Measurements from ENCODE around the gene R3HDML.

The R3HDML gene

GRCh38 chr20:44367746-44368145 lies 30.9 kb downstream of the R3HDML start:
- Histone ChIP-seq H3K36me3 (ENCODE audit: insufficient read depth, low read length) (no peaks in the 10 kb centered on the region), H3K4me1 (ENCODE audit: insufficient read depth, low read length) (no peaks in the 10 kb centered on the region), H3K4me3 (ENCODE audit: low read depth in 1 of 2, low read length in 2 of 2) (no peak overlapping the region), H3K27ac (ENCODE audit: low read depth, low read length) (no peak overlapping the region), H3K9ac (ENCODE audit: low read length) (no peak overlapping the region), H3K27me3 (ENCODE audit: control insufficient read depth in 1 of 2, insufficient read depth in 2 of 2, low read length in 2 of 2) (no peaks in the 10 kb centered on the region), H3K9me3 (ENCODE audit: low read length) (no peaks in the 10 kb centered on the region)

- no peak overlapping the region for H3K9ac ChIP-seq (ENCODE audit: low read length)
- no peak overlapping the region for H3K27ac ChIP-seq (ENCODE audit: low read depth, low read length)
Observed at GRCh38 chr20:44370639-44371218, 33.9 kb downstream of the R3HDML start.

GRCh38 chr20:44382641-44383040 lies 45.8 kb downstream of the R3HDML start:
- peaks cover 0 to 5% of the 10 kb centered on the region in 2 donors for H3K27me3 ChIP-seq (ENCODE audit: control insufficient read depth in 1 of 2, insufficient read depth in 2 of 2, low read length in 2 of 2)
- H3K9me3 ChIP-seq (ENCODE audit: low read length) = no peaks in the 10 kb centered on the region

More at GRCh38 chr20:44370639-44371218, 33.9 kb downstream of the R3HDML start:
- H3K4me1 ChIP-seq (ENCODE audit: insufficient read depth, low read length) = no peaks in the 10 kb centered on the region
- no peaks in the 10 kb centered on the region for H3K27me3 ChIP-seq (ENCODE audit: control insufficient read depth in 1 of 2, insufficient read depth in 2 of 2, low read length in 2 of 2)
- no peaks in the 10 kb centered on the region for H3K9me3 ChIP-seq (ENCODE audit: low read length)
- no peak overlapping the region for H3K4me3 ChIP-seq (ENCODE audit: low read depth in 1 of 2, low read length in 2 of 2)
- no peaks in the 10 kb centered on the region for H3K36me3 ChIP-seq (ENCODE audit: insufficient read depth, low read length)

DNA sequence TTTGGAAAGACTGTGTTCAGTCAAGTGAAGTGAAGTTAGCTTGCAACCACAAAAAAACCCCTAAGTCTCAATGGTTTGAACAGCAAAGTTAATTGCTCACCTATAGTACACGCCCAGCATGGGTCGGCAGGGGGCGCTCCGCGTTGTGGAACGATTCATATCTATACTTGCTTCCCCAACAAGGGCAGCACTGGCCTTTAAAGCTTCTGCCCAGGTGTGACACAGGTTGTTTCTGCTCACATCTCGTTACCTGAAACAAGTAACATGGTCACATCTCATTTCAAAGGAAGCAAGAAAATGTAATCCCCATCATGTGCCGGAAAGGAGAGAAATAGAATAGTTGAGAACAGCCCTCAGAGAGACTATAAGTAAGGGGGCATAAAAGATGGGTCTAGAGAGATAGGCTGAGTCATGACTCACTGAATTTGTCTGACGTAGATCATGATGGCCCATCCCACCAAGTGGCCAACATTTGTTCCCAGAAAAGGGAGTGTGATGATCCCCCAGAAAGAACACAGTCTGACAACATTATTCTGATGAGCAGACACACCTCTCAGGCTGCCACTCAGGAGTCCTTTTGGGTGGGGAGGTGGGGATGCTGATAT lies 47.7 kb downstream of the R3HDML start:
- H3K4me1 ChIP-seq (ENCODE audit: insufficient read depth, low read length) = no peaks in the 10 kb centered on the region
- H3K4me3 ChIP-seq (ENCODE audit: low read depth in 1 of 2, low read length in 2 of 2) = no peak overlapping the region
- no peaks in the 10 kb centered on the region for H3K36me3 ChIP-seq (ENCODE audit: insufficient read depth, low read length)
- no peak overlapping the region for H3K9ac ChIP-seq (ENCODE audit: low read length)
- no peak overlapping the region for H3K27ac ChIP-seq (ENCODE audit: low read depth, low read length)
- H3K9me3 ChIP-seq (ENCODE audit: low read length) = no peaks in the 10 kb centered on the region
- peaks cover 8 to 14% of the 10 kb centered on the region in 2 donors for H3K27me3 ChIP-seq (ENCODE audit: control insufficient read depth in 1 of 2, insufficient read depth in 2 of 2, low read length in 2 of 2)

More at GRCh38 chr20:44382641-44383040, 45.8 kb downstream of the R3HDML start:
- Histone ChIP-seq H3K4me1 (ENCODE audit: insufficient read depth, low read length) (no peaks in the 10 kb centered on the region), H3K27ac (ENCODE audit: low read depth, low read length) (no peak overlapping the region), H3K4me3 (ENCODE audit: low read depth in 1 of 2, low read length in 2 of 2) (no peak overlapping the region), H3K36me3 (ENCODE audit: insufficient read depth, low read length) (no peaks in the 10 kb centered on the region), H3K9ac (ENCODE audit: low read length) (no peak overlapping the region)

GRCh38 chr20:44388466-44389023 lies 51.7 kb downstream of the R3HDML start:
- Histone ChIP-seq H3K9me3 (ENCODE audit: low read length) (no peaks in the 10 kb centered on the region), H3K36me3 (ENCODE audit: insufficient read depth, low read length) (no peaks in the 10 kb centered on the region), H3K27ac (ENCODE audit: low read depth, low read length) (no peak overlapping the region), H3K9ac (ENCODE audit: low read length) (no peak overlapping the region), H3K27me3 (ENCODE audit: control insufficient read depth in 1 of 2, insufficient read depth in 2 of 2, low read length in 2 of 2) (peaks cover 8 to 9% of the 10 kb centered on the region in 2 donors), H3K4me3 (ENCODE audit: low read depth in 1 of 2, low read length in 2 of 2) (no peak overlapping the region), H3K4me1 (ENCODE audit: insufficient read depth, low read length) (no peaks in the 10 kb centered on the region)

DNA sequence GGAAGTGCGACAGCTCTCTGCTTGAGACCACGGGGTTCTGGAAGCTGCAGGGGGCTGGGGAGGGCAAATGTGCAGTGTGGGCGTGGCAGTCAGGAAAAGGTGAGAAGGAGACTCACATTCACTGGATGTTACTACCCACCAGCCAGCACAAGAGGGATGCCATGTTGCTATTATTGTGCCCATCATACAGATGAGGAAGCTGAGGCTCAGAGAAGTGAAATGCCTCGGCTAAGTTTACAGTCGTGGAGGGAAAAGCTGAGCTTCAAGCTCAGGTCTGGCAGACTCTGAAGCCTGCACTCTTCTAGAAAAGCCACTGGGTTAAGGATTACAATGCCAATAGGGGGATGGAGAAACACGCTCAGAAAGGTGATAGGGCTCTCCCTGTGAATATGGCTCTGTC lies 53.0 kb downstream of the R3HDML start:
- peaks cover 8 to 9% of the 10 kb centered on the region in 2 donors for H3K27me3 ChIP-seq (ENCODE audit: control insufficient read depth in 1 of 2, insufficient read depth in 2 of 2, low read length in 2 of 2)
- H3K36me3 ChIP-seq (ENCODE audit: insufficient read depth, low read length) = no peaks in the 10 kb centered on the region
- no peak overlapping the region for H3K9ac ChIP-seq (ENCODE audit: low read length)
- H3K27ac ChIP-seq (ENCODE audit: low read depth, low read length) = no peak overlapping the region
- no peaks in the 10 kb centered on the region for H3K9me3 ChIP-seq (ENCODE audit: low read length)
- no peaks in the 10 kb centered on the region for H3K4me1 ChIP-seq (ENCODE audit: insufficient read depth, low read length)
- no peak overlapping the region for H3K4me3 ChIP-seq (ENCODE audit: low read depth in 1 of 2, low read length in 2 of 2)

GRCh38 chr20:44390280-44390679 lies 53.4 kb downstream of the R3HDML start:
- Histone ChIP-seq H3K9ac (ENCODE audit: low read length) (no peak overlapping the region), H3K27me3 (ENCODE audit: control insufficient read depth in 1 of 2, insufficient read depth in 2 of 2, low read length in 2 of 2) (peaks cover 8 to 9% of the 10 kb centered on the region in 2 donors), H3K4me3 (ENCODE audit: low read depth in 1 of 2, low read length in 2 of 2) (no peak overlapping the region), H3K27ac (ENCODE audit: low read depth, low read length) (no peak overlapping the region), H3K9me3 (ENCODE audit: low read length) (no peaks in the 10 kb centered on the region), H3K36me3 (ENCODE audit: insufficient read depth, low read length) (no peaks in the 10 kb centered on the region), H3K4me1 (ENCODE audit: insufficient read depth, low read length) (no peaks in the 10 kb centered on the region)

DNA sequence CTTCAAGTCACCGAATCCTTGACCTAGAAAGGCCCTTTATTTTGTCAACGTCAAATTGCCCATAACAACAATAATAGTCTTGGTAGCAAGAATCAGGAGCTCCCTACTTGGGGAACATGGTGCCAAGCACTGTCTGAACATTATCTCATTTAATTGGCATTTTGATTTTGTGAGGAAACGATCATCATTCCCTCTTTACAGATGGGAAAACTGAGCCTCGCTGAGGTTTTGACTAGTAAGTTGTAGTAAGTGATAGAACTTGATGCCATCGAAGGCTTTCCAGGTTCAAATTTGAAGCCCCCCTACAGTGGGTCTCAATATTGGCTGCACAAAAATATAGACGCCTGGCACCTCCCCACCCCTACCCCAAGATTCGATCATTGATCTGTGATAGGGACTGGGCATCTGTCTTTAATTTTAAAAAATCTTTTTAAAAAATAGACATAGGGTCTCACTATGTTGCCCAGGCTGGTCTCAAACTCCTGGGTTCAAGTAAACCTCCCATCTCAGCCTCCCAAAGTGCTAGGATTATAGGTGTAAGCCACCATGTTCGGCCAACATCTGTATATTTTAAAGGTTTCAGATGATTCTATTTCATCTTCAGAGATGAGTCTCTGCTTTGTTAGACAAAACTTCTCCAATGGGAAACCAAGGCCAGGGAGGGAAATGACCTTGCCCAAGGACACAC lies 55.4 kb downstream of the R3HDML start:
- no peak overlapping the region for H3K4me3 ChIP-seq (ENCODE audit: low read depth in 1 of 2, low read length in 2 of 2)
- no peaks in the 10 kb centered on the region for H3K36me3 ChIP-seq (ENCODE audit: insufficient read depth, low read length)
- no peak overlapping the region for H3K27ac ChIP-seq (ENCODE audit: low read depth, low read length)
- peaks cover 8 to 16% of the 10 kb centered on the region in 2 donors for H3K27me3 ChIP-seq (ENCODE audit: control insufficient read depth in 1 of 2, insufficient read depth in 2 of 2, low read length in 2 of 2)
- H3K4me1 ChIP-seq (ENCODE audit: insufficient read depth, low read length) = no peaks in the 10 kb centered on the region
- H3K9ac ChIP-seq (ENCODE audit: low read length) = no peak overlapping the region
- no peaks in the 10 kb centered on the region for H3K9me3 ChIP-seq (ENCODE audit: low read length)

GRCh38 chr20:44392776-44393607 lies 56.1 kb downstream of the R3HDML start:
- Histone ChIP-seq H3K27ac (ENCODE audit: low read depth, low read length) (no peak overlapping the region), H3K9me3 (ENCODE audit: low read length) (no peaks in the 10 kb centered on the region), H3K9ac (ENCODE audit: low read length) (no peak overlapping the region), H3K4me3 (ENCODE audit: low read depth in 1 of 2, low read length in 2 of 2) (no peak overlapping the region), H3K27me3 (ENCODE audit: control insufficient read depth in 1 of 2, insufficient read depth in 2 of 2, low read length in 2 of 2) (peaks cover 8 to 15% of the 10 kb centered on the region in 2 donors), H3K36me3 (ENCODE audit: insufficient read depth, low read length) (no peaks in the 10 kb centered on the region), H3K4me1 (ENCODE audit: insufficient read depth, low read length) (no peaks in the 10 kb centered on the region)

- Histone ChIP-seq H3K27ac (ENCODE audit: low read depth, low read length) (no peak overlapping the region), H3K9me3 (ENCODE audit: low read length) (no peaks in the 10 kb centered on the region), H3K9ac (ENCODE audit: low read length) (no peak overlapping the region), H3K27me3 (ENCODE audit: control insufficient read depth in 1 of 2, insufficient read depth in 2 of 2, low read length in 2 of 2) (peaks cover 1 to 8% of the 10 kb centered on the region in 2 donors), H3K4me1 (ENCODE audit: insufficient read depth, low read length) (no peaks in the 10 kb centered on the region), H3K36me3 (ENCODE audit: insufficient read depth, low read length) (no peaks in the 10 kb centered on the region), H3K4me3 (ENCODE audit: low read depth in 1 of 2, low read length in 2 of 2) (no peak overlapping the region)
Observed at GRCh38 chr20:44393608-44394451, 57.0 kb downstream of the R3HDML start.

Data from muscle layer of colon (tissue), 2 donors.